WI38 (cell line): Measurements from ENCODE around the gene TSEN34.
A peak's percentile ranks its signal among the peaks of the same experiment; 100 is the strongest.
"Not testable (repeated sequence)": the region's sequence is repeated elsewhere in the genome, so short reads cannot be mapped to it uniquely, and the experiment has no call there.

Experiments used
- H3K4me3 ChIP-seq: 2 replicates; pipeline ENCODE4 v1.5.1; 2011; ENCODE audit warnings: low read depth, mild to moderate bottlenecking, control low read depth, low read length
- TF ChIP-seq, protein P1 (sequence below): IDR thresholded peaks from 2 replicates; pipeline ENCODE4 v1.5.1; 2012; ENCODE audit warnings: low read depth, mild to moderate bottlenecking, control low read depth, low read length

Gene TSEN34

DNA sequence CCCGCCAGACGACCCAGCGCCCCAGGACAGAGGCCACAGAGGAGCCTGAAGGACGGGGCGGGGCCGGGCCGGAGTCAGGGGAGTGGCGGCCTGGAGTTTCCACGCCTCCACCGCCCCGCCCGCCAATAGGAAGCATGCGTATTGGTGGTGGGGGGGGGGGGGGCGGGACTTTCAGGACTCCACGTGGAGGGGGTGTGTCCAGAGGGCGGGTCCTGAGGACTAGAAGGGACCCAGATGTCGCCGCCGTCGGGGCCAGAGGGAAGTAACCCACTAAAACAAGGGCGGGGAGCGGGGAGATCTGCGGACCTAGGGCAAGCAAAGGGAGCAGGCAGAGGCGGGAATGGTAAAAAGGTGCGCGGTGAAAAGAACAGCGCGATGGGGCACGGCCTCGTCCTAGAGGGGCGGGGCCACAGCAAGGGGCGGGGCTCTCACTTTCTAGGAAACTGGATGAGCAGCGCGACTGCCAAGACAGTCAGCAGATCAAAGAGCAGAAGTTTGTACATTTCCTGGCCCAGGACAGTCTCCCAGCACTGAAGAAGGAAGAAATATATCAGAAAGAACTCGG lies 28.8 kb upstream of the TSEN34 start:
- peak overlapping the region; percentile 46 for H3K4me3 ChIP-seq

DNA sequence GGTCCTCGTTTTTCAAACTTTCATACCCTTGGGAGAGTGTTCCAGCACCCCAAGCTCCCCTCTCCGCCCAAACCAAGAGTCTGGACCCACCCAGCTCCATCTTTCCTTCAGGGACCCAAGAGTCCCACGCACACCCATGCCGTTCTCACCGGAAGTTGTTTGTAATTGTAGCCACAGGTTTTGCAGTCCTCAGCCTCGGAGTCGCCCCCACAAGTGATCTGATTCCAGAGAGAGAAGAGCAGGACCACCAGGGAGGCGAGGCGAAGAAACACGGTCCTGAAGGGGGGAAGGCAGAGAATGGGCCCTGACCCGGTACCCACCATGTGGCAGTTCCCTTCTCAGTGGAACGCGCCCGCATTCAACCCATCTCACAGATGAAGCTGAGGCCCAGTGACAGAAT lies 28.2 kb upstream of the TSEN34 start:
- TF ChIP-seq, protein P1, sequence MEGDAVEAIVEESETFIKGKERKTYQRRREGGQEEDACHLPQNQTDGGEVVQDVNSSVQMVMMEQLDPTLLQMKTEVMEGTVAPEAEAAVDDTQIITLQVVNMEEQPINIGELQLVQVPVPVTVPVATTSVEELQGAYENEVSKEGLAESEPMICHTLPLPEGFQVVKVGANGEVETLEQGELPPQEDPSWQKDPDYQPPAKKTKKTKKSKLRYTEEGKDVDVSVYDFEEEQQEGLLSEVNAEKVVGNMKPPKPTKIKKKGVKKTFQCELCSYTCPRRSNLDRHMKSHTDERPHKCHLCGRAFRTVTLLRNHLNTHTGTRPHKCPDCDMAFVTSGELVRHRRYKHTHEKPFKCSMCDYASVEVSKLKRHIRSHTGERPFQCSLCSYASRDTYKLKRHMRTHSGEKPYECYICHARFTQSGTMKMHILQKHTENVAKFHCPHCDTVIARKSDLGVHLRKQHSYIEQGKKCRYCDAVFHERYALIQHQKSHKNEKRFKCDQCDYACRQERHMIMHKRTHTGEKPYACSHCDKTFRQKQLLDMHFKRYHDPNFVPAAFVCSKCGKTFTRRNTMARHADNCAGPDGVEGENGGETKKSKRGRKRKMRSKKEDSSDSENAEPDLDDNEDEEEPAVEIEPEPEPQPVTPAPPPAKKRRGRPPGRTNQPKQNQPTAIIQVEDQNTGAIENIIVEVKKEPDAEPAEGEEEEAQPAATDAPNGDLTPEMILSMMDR, result no peak
- no peak overlapping the region for H3K4me3 ChIP-seq

More for the DNA sequence above, 28.8 kb upstream of the TSEN34 start:
- TF ChIP-seq, protein P1, result no peak

DNA sequence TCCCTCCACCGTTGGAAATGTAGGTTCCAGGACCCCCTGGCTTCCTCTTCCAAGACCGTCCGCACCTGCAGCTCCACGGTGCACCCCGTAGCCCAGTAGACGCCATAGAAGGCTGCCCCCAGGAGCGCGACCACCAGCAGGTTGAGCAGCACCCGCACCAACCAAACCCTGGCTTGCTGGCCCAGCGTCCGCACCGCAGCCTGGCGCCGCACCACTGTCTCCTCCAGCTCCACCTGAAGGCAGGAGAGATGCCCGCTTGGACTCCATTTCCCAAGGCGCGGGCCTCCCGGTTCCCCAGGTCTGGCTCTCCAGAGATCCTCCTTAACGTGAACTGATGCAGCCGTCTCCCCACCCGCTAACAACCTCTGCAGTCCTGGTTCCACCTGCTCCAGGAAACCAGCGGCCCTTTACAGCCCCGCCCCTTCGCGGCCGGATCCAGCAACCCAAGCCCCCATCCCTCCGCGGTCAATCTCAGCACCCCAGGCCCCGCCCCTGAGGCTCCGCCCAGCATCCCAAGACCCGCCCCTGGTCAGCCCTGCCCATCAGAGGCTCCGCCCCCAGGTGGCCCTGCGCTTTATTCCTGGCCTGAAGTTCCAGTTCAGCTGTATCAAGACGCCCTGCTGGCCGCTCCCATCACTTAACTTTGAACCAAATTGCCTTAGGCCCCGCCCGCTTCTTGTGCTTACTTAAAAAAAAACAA lies 26.6 kb upstream of the TSEN34 start:
- no peak overlapping the region for H3K4me3 ChIP-seq
- TF ChIP-seq, protein P1, result no peak

DNA sequence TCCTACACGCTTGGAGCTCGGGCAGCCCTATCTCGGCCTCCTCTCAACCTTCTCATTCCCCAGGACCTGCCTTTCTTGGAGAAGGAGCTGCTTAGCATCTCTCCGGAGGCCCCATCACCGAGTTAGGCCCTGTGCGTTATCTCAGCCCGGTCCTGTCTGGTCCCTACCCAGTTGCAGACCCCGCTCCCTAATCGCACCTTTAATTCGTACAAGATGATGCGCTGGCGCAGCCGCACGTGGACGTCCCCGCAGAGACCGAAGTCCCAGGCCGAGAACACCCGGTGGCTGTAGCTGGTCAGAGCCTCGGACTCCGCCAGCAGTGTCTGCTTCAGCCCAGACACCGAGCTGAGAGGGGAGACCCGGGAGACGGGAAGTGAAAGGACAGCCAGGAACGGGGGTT lies 25.9 kb upstream of the TSEN34 start:
- TF ChIP-seq, protein P1, result no peak
- no peak overlapping the region for H3K4me3 ChIP-seq

DNA sequence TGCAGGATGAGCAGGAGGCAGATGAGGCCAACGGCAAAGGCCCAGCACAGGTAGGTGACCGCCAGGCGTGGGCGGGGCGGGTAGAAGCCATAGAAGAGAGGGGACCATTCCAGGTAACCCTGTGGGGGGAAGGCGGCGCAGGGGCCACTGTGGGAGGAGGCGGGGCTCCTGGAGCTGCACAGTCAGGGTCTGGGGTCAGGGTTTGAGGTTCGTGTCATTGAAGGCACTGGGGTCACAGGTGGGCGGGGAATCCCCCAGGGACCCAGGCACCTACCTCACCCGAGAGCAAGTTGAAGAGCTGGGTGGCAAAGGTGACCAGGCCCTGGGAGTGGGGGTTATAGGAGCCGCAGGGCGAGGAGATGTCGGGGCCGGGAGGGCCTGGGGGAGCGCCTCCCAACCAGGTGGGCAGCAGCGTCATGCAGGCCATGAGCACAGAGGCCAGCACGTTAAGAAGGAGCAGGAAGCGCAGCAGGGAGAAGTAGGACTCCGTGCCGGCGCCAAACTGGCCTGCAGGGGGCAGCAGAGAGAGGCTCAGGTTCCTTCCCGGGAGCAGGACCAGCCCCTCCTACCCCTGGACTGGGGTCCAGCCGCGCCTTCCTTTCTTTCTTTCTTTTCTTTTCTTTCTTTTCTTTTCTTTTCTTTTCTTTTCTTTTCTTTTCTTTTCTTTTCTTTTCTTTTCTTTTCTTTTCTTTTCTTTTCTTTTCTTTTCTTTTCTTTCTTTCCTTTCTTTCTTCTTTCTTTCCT lies 22.8 kb upstream of the TSEN34 start:
- no peak overlapping the region for H3K4me3 ChIP-seq
- TF ChIP-seq, protein P1, result peak; percentile 79

DNA sequence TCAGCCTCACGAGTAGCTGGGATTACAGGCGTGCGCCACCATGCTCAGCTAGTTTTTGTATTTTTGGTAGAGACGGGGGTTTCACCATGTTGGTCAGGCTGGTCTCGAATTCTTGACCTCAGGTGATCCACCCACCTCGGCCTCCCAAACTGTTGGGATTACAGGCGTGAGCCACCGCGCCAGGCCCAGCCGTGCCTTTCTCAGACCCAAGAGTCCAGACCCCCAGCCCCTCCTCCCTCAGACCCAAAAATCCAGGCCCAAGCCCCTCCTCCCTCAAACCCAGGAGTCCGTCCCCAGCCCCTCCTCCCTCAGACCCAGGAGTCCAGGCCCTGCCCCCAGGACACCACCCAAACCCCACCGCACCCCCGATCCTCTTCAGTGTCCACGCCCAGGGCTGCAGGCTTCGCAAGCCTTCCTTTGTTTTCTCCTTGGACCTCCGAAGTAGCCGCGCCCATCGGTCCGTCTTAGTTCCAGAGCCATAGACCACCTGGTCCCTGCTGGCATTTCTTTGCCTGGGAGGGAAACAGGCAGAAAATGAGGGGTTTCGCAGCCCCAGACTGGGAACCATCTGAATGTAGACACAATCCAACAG lies 21.9 kb upstream of the TSEN34 start:
- TF ChIP-seq, protein P1, result no peak
- no peak overlapping the region for H3K4me3 ChIP-seq

DNA sequence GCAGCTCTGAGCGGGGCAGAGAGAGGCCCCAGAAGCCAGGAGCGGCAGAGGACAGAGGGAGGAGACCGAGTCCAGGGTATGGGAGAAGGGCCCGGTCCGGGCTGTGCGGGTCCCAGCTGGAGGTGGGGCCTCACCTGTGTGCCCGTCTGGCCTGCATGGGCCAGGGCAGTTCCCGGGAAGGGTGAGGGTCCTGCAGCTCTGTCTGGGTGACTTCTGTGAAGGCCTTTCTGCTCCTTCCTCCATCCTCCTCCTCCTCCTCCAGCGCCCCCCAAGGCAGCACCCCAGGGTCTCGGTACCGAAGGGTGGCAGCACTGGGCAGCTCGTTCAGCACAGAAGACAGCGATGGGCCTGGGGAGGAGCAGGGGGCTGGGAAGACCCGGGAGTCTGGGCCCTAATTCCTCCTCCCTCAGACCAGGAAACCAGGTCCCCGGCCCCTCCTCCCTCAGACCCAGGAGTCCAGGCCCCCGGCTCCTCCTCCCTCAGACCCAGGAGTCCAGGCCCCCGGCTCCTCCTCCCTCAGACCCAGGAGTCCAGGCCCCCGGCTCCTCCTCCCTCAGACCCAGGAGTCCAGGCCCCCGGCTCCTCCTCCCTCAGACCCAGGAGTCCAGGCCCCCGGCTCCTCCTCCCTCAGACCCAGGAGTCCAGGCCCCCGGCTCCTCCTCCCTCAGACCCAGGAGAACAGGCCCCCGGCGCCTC lies 19.2 kb upstream of the TSEN34 start:
- H3K4me3 ChIP-seq, result not testable (repeated sequence)
